Hepatocyte (in vitro differentiated cells): ENCODE results near the gene FCRLB.

ENCODE experiments used
- EZH2phosphoT487 ChIP-seq: fragments of 200-600 bp; sonication (generic); IDR thresholded peaks from one replicate; pipeline ENCODE4 v1.6.1; 2018; ENCODE audit warnings: antibody characterized with exemption, mild to moderate bottlenecking, low read depth, moderate library complexity; ENCODE audit not compliant: unreplicated experiment, severe bottlenecking
- TF ChIP-seq, protein P1 (sequence below): fragments of 200-600 bp; sonication (generic); IDR thresholded peaks from 2 replicates; pipeline ENCODE4 v1.5.1; 2016; ENCODE audit warnings: antibody characterized with exemption, mild to moderate bottlenecking; ENCODE audit not compliant: poor library complexity

GRCh38 chr1:161718559-161719324 is 2.6 kb upstream of the FCRLB start:
- TF ChIP-seq, protein P1, sequence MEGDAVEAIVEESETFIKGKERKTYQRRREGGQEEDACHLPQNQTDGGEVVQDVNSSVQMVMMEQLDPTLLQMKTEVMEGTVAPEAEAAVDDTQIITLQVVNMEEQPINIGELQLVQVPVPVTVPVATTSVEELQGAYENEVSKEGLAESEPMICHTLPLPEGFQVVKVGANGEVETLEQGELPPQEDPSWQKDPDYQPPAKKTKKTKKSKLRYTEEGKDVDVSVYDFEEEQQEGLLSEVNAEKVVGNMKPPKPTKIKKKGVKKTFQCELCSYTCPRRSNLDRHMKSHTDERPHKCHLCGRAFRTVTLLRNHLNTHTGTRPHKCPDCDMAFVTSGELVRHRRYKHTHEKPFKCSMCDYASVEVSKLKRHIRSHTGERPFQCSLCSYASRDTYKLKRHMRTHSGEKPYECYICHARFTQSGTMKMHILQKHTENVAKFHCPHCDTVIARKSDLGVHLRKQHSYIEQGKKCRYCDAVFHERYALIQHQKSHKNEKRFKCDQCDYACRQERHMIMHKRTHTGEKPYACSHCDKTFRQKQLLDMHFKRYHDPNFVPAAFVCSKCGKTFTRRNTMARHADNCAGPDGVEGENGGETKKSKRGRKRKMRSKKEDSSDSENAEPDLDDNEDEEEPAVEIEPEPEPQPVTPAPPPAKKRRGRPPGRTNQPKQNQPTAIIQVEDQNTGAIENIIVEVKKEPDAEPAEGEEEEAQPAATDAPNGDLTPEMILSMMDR, result no peak
- TF ChIP-seq EZH2phosphoT487, result no peak
